ENCODE results near the gene DIAPH1.

DNA sequence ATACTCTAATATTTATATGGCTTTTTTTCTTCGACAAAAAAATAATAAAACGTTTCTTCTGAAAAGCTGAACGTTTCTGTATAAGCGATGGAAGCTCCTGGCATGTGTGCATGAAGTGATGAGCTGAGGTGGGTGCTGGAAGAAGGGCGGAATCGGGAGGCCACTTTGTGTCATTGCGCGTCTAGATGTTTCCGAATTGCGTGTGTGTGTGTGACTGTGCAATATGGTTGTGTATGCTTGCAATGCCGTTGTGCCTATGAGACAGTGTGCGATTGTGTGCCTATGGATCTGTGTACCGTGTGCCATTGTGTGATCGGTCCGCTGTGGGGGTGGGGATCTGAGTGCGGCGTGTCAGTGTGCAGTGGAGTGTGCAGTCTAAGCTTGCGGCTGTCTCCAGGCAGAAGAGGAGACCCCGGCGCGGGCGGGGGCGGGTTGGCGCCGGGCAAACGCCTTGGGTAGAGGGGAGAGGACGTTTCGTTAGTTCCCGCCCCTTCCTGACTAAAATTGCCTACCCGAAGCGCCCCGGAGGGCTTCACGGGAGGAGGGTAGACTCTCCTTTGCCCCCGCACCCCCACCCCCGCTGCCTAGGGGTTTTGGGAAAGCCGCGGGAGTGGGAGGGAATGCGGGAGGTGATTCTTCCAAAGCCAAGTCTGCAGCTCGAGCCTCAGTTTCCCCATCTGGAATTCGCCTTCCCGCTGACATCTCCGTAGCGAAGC, 105.7 kb downstream of the DIAPH1 start:
- TF ChIP-seq CTCF (IDR thresholded peaks at IDR 0.05) (no peak), POLR2A (IDR thresholded peaks at IDR 0.05) (no peak)
